GM19035 (cell line): ENCODE measurements around the gene ZNF398.

Experiments used
- ATAC-seq: cut with Tn5 transposase; IDR thresholded peaks from one replicate; pipeline ENCODE4 v1.9.1; 2021; ENCODE audit not compliant: unreplicated experiment

ZNF398 gene

DNA sequence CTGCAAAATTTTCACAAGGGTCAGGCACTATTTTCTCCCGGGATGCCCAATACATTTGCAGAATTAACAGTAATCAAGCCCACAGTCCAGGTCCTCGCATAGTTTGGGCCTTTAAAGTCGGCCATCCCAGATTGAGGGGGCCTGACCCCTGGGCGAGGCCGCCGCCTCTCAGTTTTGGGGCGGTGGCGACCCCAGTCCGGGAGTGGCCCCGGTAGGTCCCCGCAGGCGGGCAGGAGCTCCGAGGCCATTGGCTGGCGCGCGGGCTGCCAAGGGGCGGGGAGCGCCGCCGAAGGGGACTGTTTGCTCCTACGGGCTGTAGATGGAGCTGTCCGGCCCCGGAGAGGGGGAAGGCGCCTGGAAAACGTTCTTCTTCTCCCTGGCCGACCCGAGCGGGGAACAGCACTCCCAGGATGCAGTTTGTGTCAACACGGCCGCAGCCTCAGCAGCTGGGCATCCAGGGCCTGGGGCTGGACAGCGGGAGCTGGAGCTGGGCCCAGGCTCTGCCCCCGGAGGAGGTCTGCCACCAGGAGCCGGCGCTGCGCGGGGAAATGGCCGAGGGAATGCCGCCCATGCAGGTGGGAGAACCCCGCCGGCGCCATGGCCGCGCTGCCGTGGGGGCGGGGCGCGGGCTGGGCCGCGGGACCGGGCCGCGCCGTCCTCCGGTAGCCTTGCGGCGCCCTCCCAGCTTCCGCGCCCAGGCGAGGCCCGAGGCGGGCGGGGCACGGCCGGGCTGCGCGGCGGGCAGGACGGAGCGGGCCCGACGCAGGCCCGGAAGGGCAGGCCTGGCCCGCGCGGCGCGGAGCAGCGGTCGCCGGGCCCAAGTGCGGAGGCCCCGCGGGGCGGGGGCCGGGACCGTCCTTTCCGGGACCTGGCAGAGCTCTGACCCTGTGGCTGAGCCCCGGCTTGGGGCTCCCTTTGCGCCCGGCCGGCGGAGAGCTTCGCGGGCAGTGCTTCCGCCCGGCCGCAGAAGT, 48.2 kb downstream of the ZNF398 start, which contains the start of gene ZNF282:
ZNF282 (plus strand) TSS at position 367 of the 971 bp plus-strand sequence; CDS start at position 411, 44 bp downstream.
- ATAC-seq, result peak; percentile 90

DNA sequence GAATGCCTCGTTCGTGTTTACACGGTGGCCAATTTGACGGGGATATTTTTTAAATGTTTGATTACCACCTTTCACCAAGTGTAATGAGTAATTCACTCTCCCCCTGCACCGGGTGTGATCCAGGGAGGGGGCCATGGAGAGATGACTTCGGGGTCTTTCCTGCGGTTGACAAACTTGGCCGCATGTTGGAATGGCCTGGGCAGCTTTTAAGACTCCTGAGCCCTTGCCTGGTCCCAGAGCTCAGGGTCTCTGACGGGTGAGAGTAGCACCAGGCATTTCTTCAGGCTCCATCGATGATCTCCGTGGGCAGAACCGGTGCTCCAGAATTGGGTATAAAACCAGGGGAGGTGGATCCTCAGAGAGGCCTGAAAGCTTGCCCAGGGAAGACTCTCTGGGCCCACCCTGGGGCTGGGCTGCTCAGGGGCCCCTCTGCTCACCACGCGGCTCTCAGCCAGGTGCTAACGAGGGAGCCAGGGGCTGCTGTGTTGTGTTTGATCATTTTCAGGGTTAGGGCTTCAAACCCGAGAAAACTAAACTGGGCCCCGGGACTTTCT, 49.0 kb downstream of the ZNF398 start:
- ATAC-seq, result peak; percentile 21

DNA sequence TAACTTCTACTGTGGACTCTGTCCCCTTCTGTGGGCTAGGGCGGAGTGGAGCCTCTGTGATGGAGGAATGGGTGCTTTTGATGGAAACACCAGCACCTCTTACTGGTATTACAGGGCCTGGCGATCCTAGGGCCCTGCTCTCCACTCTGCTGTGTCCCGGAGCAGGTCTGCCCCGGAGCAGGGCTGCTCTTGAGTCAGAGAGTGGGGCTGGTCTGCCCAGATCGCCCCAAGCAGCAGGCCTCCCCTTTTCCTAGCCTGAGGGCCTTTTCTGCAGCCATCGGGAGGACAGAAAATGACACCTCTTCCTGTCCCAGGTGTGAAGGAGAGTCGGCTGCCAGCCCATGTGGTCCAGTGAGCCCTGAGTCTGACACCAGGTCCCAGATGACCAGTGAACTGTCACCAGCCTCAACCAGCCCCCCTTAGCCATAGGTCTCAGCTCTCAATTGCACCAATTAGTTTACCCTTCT, 49.5 kb downstream of the ZNF398 start:
- peak; percentile 14 for ATAC-seq

DNA sequence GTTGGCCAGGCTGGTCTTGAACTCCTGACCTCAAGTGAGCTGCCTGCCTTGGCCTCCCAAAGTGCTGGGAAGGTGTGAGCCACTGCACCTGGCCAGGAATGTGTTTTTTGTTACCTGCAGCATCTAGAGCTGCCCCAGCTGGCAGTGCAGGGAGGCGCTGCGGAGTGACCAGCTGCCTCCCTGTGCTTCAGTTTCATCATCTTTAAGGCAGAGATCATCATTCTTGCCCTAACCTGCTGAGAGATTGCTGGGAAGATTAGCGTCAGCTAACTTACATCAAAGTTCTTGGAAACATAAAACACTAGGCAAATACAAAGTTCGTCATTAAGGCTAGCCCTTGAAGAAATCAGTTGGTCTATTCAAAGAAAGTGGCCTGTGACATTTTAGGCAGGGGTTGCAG, 50.4 kb downstream of the ZNF398 start:
- no peak for ATAC-seq

DNA sequence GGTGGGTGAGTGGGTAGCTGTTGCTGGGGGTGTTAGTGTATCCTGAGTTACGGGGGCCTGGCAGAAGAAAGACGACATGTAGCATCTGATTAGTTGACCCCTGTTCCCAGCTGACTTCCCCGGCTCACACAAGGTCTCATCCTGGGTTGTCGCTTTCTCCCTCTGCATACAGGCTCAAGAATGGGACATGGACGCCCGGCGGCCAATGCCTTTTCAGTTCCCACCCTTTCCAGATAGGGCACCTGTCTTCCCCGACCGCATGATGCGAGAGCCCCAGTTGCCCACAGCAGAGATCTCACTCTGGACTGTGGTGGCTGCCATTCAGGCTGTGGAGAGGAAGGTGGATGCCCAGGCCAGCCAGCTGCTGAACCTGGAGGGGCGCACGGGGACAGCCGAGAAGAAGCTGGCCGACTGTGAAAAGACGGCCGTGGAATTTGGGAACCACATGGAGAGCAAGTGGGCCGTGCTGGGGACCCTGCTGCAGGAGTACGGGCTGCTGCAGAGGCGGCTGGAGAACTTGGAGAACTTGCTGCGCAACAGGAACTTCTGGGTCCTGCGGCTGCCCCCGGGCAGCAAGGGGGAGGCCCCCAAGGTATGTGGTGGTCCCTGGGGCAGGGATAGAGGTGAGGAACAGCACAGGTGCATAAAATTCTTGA, 51.0 kb downstream of the ZNF398 start:
- no peak for ATAC-seq

DNA sequence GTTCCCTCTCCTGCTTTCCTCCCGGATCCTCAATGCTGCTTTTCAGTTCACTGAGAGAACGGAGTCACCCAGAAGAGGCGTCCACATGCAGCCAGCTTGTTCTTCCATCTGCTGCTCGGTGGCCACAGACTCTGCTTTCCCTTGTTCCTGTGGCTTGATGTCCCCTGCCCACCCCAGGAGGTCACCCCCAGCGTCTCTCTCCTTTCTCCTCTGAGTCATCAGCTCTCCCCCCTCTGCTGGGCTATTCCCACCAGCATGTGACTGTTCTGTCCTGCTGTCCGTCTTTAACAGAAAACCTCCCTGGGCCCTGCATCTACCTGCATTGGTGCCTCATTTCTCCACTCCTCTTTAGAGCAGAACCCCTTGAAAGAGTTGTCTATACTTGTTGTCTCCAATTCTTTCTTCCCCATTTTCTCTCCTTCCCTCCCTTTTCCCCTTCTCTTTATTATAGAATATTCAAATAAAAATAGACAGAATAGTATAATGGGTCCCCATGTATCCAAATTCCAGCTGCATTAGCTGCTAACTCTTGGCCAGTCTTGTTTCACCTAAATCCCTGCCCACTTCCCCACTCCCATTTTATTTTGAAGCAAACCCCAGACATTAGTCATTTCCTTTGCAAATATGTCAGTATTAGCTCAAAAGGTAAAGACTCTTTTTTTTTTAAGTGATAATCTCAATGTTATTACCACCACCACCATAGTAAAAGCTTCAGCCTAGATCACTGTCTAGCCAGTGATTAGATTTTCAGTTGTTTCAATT, 52.2 kb downstream of the ZNF398 start:
- ATAC-seq, result no peak

DNA sequence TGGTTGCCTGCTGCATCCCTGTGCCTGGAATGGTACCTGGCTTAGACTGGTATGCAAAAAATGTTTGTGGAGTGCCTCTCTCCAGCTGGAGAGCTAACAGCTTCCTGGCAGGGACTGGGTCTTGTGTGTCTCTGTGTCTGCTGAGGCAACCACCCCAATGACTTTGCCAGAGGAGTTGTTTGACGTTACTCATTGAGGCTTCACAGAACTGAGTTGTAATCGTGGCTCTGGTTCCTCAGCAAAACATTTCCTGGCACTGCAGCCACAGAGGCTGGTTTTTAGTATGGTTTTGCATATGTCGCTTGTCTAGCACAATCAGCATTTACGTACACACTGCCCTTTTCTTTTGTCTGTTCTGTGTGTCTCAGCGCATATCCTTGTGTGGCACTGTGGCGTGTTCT, 55.6 kb downstream of the ZNF398 start:
- no peak for ATAC-seq

DNA sequence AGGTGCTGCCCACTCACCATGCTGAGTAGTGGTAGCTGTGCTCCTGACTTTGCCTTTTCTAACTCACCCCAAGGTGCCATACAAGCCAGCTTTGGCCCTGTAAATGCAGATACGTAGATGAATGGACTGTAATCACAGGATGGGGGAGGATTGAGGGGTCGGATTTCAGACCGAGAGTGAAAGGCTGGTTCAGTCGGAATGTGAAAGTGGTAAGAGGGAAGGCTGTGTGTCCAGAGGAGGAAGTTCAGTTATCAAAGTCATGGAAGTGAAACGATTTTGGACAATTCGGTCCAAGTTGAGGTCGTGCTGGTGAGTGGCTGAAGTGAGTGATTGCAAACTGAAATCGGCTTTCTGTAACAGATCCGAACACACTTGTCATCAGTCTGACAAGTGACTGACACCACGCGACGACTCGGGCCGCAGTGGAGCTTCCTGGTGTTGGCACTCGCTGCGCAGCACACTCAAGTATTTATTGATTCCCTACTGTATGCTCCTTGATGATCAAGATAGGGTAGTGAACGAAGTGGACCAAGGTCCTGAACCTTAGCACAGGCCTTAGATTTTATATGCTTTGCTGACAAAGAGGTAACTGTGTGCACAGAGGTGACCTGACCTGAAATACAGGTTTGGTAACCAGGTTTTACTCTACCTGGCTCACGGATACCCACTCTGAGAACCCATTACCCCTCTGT, 58.6 kb downstream of the ZNF398 start:
- no peak for ATAC-seq

DNA sequence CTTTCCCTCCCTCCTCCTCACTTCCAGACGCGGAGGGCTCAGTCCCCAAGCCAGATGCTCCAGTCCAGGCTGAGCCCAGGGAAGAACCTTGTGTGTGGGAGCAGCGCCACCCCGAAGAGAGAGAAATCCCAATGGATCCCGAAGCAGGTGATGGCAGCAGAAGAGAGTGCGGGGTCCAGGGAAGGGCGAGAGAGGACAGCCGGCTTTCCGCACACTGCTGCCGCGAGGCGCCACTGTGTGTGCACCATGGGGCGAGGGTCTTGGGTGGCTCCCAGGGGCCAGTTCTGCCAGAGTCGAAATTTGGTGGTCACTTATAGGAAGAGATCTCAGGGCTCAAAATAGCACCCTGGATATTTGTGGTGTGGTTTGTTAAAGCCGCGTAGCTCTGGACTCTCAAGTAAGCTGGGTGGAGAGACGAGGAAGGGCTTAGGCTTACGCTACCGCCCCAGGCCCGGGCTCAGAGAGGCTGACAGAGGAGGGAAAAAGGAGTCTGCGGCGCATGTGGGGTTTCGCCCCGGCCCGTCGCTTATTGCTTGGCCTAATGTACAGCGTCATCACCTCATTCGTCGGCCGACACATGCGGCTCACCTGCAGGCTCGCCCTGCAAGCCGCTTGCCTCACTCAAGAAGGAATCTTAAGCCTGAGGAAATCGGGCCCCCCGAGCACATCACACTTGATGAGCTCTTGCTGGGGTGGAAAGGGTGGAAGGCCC, 60.2 kb downstream of the ZNF398 start:
- ATAC-seq, result no peak

DNA sequence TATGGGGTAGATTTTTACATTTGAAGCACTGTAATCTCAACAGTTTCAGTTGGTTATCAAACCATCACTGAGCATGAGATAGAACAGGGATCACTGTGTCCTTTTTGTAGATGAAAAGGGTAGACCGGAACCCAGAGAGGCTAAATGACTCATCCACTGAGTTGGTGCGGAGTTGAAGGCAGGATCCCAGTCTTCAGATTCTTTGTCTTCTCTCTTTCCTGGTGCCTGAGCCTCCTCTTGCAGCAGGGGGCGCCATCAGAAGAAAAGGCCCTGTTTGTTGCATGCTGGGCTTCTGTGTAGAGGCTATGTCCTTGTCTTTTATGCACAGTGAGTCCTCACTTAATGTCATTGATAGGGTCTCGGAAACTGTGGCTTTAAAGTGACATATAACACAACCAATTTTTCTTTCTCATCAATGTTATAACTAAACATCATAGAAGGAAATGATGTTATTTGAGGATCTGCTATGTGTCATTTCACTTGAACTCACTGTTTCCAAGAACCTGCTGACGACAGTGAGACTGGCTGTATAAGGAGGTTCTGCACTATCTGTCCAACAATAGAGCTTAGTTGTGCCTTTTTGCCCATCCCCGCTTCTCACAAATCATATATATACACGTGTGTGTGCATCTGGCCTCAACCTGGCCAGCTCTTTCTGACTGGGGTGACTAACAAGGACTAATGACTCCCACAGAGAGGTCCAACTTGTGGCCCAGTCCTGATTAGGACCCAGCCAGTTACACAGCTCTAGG, 62.4 kb downstream of the ZNF398 start:
- ATAC-seq, result no peak

DNA sequence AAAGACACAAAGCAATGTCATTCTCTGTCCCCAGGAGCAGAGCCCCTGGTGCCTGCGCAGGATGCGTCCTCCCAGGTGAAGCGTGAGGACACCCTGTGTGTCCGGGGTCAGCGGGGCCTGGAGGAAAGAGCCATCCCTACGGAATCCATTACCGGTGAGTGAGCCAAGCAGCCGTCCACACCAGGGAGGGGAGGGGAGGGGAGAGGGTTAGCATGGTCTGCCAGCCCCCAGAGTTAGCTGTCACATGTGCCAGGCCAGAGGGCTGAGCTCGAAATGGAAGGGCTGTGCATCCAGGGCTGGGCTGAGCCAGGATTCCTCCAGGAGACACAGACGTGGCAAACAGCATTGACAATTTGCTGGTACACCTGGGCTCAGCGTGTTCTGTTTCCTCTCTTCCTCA, 63.3 kb downstream of the ZNF398 start:
- ATAC-seq, result no peak

DNA sequence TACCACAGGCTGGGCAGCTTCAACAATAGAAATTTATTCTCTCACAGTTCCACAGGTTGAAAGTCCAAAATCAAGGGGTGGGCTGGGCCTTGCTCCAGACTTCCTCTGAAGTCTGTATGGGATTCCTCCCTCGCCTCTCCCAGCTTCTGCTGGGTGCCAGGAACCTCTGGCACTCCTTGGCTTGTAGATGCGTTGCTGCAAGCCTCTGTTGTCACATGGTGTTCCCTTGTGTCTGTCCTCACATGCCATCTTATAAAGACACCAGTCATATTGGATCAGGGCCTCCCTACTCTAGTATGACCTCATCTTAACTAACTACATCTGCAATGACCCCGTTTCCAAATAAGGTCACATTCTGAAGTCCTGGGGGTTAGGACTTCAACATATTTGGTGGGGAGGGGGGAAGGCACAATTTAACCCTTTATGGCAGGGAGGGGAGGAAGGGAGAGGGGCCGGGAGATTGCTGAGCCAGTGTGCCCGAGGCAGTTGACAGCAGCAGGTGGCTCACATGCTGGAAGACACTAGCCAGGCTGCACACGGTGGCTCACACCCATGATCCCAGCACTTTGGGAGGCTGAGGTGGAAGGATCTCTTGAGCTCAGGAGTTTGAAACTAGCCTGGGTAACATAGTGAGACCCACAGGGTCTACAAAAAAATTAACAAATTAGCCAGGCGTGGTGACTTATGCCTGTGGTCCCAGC, 66.9 kb downstream of the ZNF398 start:
- no peak for ATAC-seq

DNA sequence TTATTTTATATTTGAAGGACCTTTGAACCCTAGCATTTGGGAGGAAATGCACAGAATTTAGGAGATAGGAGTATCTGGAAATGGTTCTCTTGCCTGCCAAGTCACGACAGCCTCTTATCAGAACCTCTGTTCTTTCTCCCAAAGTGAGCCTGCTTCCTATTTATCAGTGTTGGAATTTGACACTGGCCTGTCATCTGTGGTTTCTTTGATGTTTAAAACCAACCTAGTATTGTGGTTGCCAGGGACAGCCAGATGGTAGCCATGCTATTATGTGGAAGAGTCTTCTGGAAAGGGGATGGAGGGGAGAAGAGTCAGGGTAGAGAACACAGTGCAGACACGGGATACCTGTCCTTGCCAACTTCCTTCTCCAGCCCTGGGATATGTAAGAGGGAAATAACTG, 69.1 kb downstream of the ZNF398 start:
- no peak for ATAC-seq

DNA sequence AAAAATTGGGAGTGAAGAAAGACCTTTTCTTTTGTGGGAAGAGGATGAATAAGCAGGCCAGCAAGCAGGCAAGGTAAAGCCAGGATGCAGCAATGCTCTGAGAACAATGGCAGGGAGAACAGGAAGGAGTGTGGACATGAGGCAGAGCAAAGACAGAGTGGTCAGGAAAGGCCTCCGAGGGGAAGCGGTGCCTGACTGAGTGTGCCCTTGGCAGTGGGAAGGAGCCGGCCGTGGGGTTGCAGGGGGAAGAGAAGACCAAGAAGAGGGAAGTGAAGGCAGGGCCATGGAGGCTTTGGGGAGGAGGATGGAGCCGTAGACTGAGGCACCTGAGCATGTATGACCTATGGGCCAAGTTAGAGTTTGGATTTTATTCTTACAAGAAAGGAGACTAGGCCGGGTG, 70.3 kb downstream of the ZNF398 start:
- ATAC-seq, result no peak

DNA sequence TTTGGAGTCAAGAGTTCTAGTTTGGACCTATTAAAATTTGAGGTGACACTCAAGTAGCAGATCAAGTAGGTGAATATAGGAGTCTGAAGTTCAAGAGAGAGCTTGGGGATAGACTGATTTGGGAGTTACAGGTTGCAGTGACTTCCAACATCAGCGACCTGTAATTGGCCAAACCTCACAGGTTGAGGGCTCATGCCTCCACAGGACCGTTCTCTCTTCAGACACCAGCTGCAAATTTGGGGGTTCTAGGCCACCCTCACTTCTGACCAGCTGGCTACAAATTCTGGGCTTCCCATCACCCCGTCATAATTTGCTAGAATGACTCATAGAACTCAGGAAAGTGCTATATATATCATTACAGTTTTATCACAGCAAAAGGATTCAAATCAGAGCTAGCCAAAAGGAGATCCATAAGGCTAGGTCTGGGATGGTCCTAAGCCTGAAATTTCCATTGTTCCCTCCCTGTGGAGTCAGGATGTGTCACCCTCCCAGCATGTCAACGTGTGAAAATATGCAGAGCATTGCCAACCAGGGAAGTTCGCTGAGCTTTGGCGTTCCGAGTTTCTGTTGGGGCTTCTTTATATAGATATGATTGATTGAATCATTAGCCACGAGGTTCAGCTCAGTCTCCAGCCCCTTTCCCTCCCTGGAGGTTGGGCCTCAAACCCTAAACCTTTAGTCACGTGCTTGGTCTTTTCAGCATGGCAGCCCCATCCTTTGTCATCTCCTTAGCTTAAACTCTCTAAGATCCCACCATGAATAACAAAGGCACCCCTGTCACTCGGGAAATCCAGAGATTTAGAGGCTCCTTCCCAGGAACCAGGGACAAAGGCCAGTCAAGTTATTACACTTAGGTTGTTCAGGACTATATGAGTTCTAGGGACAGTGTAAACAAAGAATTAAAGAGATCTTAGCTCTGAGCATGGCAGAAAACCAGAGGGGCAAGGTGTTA, 71.5 kb downstream of the ZNF398 start:
- no peak for ATAC-seq

DNA sequence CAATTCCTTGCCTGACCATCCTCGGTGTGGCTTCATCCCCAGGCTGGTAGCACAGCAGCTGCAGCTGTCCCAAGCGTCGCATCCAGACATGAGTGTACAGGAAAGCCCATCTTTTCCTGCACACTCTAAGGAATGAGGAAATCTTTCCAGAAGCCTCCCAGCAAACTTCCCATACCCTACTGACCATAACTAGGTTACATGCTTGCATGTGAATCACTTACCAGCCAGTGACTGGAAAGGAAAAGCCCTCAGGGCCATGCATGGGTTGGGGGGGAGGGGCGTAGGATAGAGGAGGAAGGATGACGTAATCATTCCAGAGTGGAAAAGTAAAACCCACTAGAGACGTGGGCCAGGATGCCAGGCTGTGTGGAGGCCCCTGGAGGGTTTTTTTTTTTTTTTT, 73.3 kb downstream of the ZNF398 start:
- ATAC-seq, result no peak

DNA sequence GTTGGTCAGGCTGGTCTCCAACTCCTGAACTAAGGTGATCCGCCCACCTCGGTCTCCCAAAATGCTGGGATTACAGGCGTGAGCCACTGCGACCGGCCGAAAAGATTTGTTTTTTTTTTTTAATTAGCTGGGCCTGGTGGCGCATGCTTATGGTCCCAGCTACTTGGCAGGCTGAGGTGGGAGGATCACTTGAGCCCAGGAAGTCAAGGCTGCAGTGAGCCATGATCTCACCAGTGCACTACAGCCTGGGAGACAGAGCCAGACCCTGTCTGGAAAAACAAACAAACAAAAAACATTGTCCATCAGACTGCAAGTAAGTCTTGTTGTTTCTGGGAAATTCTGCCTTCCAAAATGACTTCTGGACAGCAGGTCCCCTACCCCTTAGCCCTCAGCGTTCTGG, 75.9 kb downstream of the ZNF398 start:
- no peak for ATAC-seq
